IPS DF 19.7 (cell line): ENCODE measurements around the gene GAB2.

ENCODE experiments used
- DNase-seq: peaks from one replicate; pipeline ENCODE4 v3.0.0-alpha.2; 2013; ENCODE audit warnings: low read depth, low spot score

The GAB2 gene

GRCh38 chr11:78207532-78208256, 209.9 kb downstream of the GAB2 start:
- no peak for DNase-seq

- no peak for DNase-seq
These were observed 211.9 kb downstream of the GAB2 start for GRCh38 chr11:78205691-78206090.

GRCh38 chr11:78205256-78205655, 212.4 kb downstream of the GAB2 start:
- no peak for DNase-seq

GRCh38 chr11:78203184-78203583, 214.4 kb downstream of the GAB2 start:
- DNase-seq = no peak

GRCh38 chr11:78202733-78203167, 214.9 kb downstream of the GAB2 start:
- DNase-seq = no peak

GRCh38 chr11:78201096-78201818, 216.4 kb downstream of the GAB2 start:
- no peak for DNase-seq

GRCh38 chr11:78200553-78200952, 217.1 kb downstream of the GAB2 start:
- no peak for DNase-seq

- DNase-seq = no peak
These were observed 217.6 kb downstream of the GAB2 start for GRCh38 chr11:78200061-78200460.

- no peak for DNase-seq
These were observed 218.0 kb downstream of the GAB2 start for GRCh38 chr11:78199653-78200015.

GRCh38 chr11:78199015-78199652, 218.5 kb downstream of the GAB2 start:
- DNase-seq = no peak

- DNase-seq = no peak
These were observed 219.8 kb downstream of the GAB2 start for GRCh38 chr11:78197816-78198215.

- DNase-seq = no peak
These were observed 220.9 kb downstream of the GAB2 start for GRCh38 chr11:78196661-78197091.

GRCh38 chr11:78195917-78196560, 221.6 kb downstream of the GAB2 start:
- DNase-seq = no peak

GRCh38 chr11:78194490-78194889, 223.1 kb downstream of the GAB2 start:
- no peak for DNase-seq

GRCh38 chr11:78193806-78194205, 223.8 kb downstream of the GAB2 start:
- no peak for DNase-seq

- DNase-seq = no peak
These were observed 224.7 kb downstream of the GAB2 start for GRCh38 chr11:78192911-78193351.

GRCh38 chr11:78192223-78192719, 225.3 kb downstream of the GAB2 start:
- DNase-seq = no peak

GRCh38 chr11:78190871-78191538, 226.6 kb downstream of the GAB2 start:
- no peak for DNase-seq

- no peak for DNase-seq
These were observed 227.2 kb downstream of the GAB2 start for GRCh38 chr11:78190374-78190773.

GRCh38 chr11:78189851-78190250, 227.8 kb downstream of the GAB2 start:
- DNase-seq = no peak

- DNase-seq = no peak
These were observed 228.4 kb downstream of the GAB2 start for GRCh38 chr11:78189174-78189724.
